Loucy (cell line): ENCODE measurements around the gene SLC26A8.

Source experiments
- H2AFZ ChIP-seq: fragments of 200-600 bp; sonication (generic); 2 replicates; pipeline ENCODE4 v1.6.0; 2016; ENCODE audit warnings: antibody characterized with exemption, mild to moderate bottlenecking, low read length, moderate library complexity
- H3F3A ChIP-seq: fragments of 200-600 bp; 2 replicates; pipeline ENCODE4 v1.6.0; 2016; ENCODE audit warnings: antibody characterized with exemption, low read depth, mild to moderate bottlenecking
- H3K27me3 ChIP-seq: fragments of 200-600 bp; sonication (generic); 2 replicates; pipeline ENCODE4 v1.6.1; 2014; ENCODE audit warnings: low read length, mild to moderate bottlenecking; ENCODE audit not compliant: insufficient read depth, poor library complexity, severe bottlenecking
- H3K36me3 ChIP-seq: fragments of 200-600 bp; sonication (generic); 2 replicates; pipeline ENCODE4 v1.6.1; 2016; ENCODE audit warnings: low read length; ENCODE audit not compliant: insufficient read depth
- H3K4me1 ChIP-seq: fragments of 200-600 bp; sonication (generic); 2 replicates; pipeline ENCODE4 v1.5.1; 2014; ENCODE audit warnings: low read length, mild to moderate bottlenecking; ENCODE audit not compliant: insufficient read depth, poor library complexity, severe bottlenecking
- H3K4me2 ChIP-seq: fragments of 200-600 bp; sonication (generic); 2 replicates; pipeline ENCODE4 v1.6.0; 2014; ENCODE audit warnings: antibody characterized with exemption, low read length, low read depth, mild to moderate bottlenecking; ENCODE audit not compliant: poor library complexity, severe bottlenecking
- H3K4me3 ChIP-seq: fragments of 200-600 bp; sonication (generic); 2 replicates; pipeline ENCODE4 v1.5.1; 2014; ENCODE audit warnings: low read length, mild to moderate bottlenecking, mixed read lengths; ENCODE audit not compliant: poor library complexity, severe bottlenecking
- H3K79me2 ChIP-seq: fragments of 200-600 bp; sonication (generic); 2 replicates; pipeline ENCODE4 v1.6.1; 2014; ENCODE audit warnings: low read length; ENCODE audit not compliant: insufficient read depth
- H3K9ac ChIP-seq: fragments of 200-600 bp; sonication (generic); 2 replicates; pipeline ENCODE4 v1.6.0; 2014; ENCODE audit warnings: mild to moderate bottlenecking, low read depth, low read length, moderate library complexity; ENCODE audit not compliant: poor library complexity, severe bottlenecking
- H3K9me2 ChIP-seq: fragments of 200-600 bp; sonication (generic); replicated peaks from 2 replicates; pipeline ENCODE4 v1.6.1; 2016; ENCODE audit warnings: low read depth, low read length, mixed read lengths
- H3K9me3 ChIP-seq: fragments of 200-600 bp; sonication (generic); 2 replicates; pipeline ENCODE4 v1.6.1; 2014; ENCODE audit warnings: mild to moderate bottlenecking, antibody characterized with exemption, low read length, low read depth; ENCODE audit not compliant: insufficient read depth
- H4K20me1 ChIP-seq: fragments of 200-600 bp; sonication (generic); 2 replicates; pipeline ENCODE4 v1.6.0; 2014; ENCODE audit warnings: antibody characterized with exemption, low read length, mild to moderate bottlenecking; ENCODE audit not compliant: insufficient read depth, poor library complexity, severe bottlenecking
- EZH2phosphoT487 ChIP-seq: fragments of 200-600 bp; IDR thresholded peaks from 2 replicates; pipeline ENCODE4 v1.6.1; 2018; ENCODE audit warnings: antibody characterized with exemption, mild to moderate bottlenecking, moderate library complexity, borderline replicate concordance
- TF ChIP-seq, protein P1 (sequence below): fragments of 200-600 bp; sonication (generic); conservative IDR thresholded peaks from 2 replicates; pipeline ENCODE4 v1.5.1; 2014; ENCODE audit warnings: mild to moderate bottlenecking, antibody characterized with exemption, low read length

Gene SLC26A8

DNA sequence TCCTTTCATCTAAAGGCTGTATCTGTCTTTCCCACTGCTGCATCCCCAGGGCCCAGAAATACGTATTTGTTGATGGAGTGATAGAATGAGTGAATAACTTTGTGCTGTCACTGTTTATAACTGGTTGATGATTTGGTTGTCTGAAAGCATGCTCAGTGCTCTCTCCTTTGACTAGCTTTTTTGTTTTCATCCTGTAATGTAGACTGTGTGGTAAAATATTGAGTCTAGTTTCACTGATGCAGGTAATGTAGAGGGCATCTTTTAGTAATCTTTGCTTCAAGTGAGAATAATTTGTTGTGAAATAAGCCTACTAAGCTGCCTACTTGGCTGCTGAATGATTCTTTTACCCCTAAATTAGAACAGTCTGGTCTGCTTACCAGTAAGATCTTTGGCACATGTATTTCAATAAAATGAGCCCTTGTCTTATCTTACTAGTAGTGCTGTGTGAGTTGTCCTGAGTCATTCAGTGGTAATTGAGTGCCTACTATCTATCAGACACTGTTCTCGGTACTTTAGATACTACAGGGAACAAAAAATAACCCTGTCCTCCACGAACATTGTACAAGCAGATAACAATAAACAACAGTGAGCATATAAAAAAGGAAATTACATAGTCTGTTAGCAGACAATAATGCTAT lies 43.1 kb upstream of the SLC26A8 start:
- H4K20me1 ChIP-seq = peaks cover 97% of the 10 kb centered on the region
- peaks cover 99% of the 10 kb centered on the region for H3K79me2 ChIP-seq
- H2AFZ ChIP-seq = no peak overlapping the region
- H3K9ac ChIP-seq = no peak overlapping the region
- no peaks in the 10 kb centered on the region for H3K9me2 ChIP-seq
- H3K4me2 ChIP-seq = no peak overlapping the region
- no peaks in the 10 kb centered on the region for H3K9me3 ChIP-seq
- H3K27me3 ChIP-seq = no peaks in the 10 kb centered on the region
- H3F3A ChIP-seq = no peaks in the 10 kb centered on the region
- peaks cover 84% of the 10 kb centered on the region; the same call in 1 of the 2 replicates for H3K36me3 ChIP-seq
- TF ChIP-seq, protein P1, sequence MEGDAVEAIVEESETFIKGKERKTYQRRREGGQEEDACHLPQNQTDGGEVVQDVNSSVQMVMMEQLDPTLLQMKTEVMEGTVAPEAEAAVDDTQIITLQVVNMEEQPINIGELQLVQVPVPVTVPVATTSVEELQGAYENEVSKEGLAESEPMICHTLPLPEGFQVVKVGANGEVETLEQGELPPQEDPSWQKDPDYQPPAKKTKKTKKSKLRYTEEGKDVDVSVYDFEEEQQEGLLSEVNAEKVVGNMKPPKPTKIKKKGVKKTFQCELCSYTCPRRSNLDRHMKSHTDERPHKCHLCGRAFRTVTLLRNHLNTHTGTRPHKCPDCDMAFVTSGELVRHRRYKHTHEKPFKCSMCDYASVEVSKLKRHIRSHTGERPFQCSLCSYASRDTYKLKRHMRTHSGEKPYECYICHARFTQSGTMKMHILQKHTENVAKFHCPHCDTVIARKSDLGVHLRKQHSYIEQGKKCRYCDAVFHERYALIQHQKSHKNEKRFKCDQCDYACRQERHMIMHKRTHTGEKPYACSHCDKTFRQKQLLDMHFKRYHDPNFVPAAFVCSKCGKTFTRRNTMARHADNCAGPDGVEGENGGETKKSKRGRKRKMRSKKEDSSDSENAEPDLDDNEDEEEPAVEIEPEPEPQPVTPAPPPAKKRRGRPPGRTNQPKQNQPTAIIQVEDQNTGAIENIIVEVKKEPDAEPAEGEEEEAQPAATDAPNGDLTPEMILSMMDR = no peak
- H3K4me1 ChIP-seq = peaks cover 17% of the 10 kb centered on the region
- no peak overlapping the region for H3K4me3 ChIP-seq

- Histone ChIP-seq H3K4me3 (no peak overlapping the region), H4K20me1 (peaks cover 97% of the 10 kb centered on the region), H3K9me2 (no peaks in the 10 kb centered on the region), H3K4me2 (no peak overlapping the region), H2AFZ (no peak overlapping the region), H3F3A (no peaks in the 10 kb centered on the region), H3K4me1 (peaks cover 17% of the 10 kb centered on the region), H3K9ac (no peak overlapping the region), H3K79me2 (peaks cover 99% of the 10 kb centered on the region), H3K27me3 (no peaks in the 10 kb centered on the region), H3K9me3 (no peaks in the 10 kb centered on the region), H3K36me3 (peaks cover 85% of the 10 kb centered on the region; the same call in 1 of the 2 replicates)
- no peak for TF ChIP-seq EZH2phosphoT487
- TF ChIP-seq, protein P1 = no peak
These were observed 42.4 kb upstream of the SLC26A8 start for GRCh38 chr6:36066817-36067216.

- H3K9me2 ChIP-seq = no peaks in the 10 kb centered on the region
- H3K36me3 ChIP-seq = peaks cover 87% of the 10 kb centered on the region; the same call in 1 of the 2 replicates
- H3K79me2 ChIP-seq = peaks cover 99% of the 10 kb centered on the region
- no peak overlapping the region for H2AFZ ChIP-seq
- H3K4me2 ChIP-seq = no peak overlapping the region
- peaks cover 17% of the 10 kb centered on the region for H3K4me1 ChIP-seq
- TF ChIP-seq, protein P1 = no peak
- no peak for TF ChIP-seq EZH2phosphoT487
- no peak overlapping the region for H3K4me3 ChIP-seq
- peaks cover 98% of the 10 kb centered on the region for H4K20me1 ChIP-seq
- no peaks in the 10 kb centered on the region for H3F3A ChIP-seq
- no peak overlapping the region for H3K9ac ChIP-seq
- no peaks in the 10 kb centered on the region for H3K9me3 ChIP-seq
- H3K27me3 ChIP-seq = no peaks in the 10 kb centered on the region
These were observed 41.5 kb upstream of the SLC26A8 start for GRCh38 chr6:36065916-36066315.
